K562 (cell line): Measurements from ENCODE around the gene ANO6. TPM values are rescaled to one million over a fixed set of nuclear protein-coding genes. Genes with fewer than 3 reads are reported as not detected.

Experiments
- ATAC-seq: fragments of 200-7000 bp; cut with Tn5 transposase; 3 replicates; pipeline ENCODE4 v1.9.1; 2020; ENCODE audit warnings: moderate library complexity
- BruUV-seq: library from RNA; stranded (reverse); fragments of 400-500 nt; replicated peaks from 2 replicates; lab custom pipeline; 2021; lab: Mats Ljungman, UMichigan
- CTCF ChIA-PET: fragments of 300-600 bp; formaldehyde crosslinking; extraction: SDS; loops from one replicate; lab custom pipeline; 2021; ENCODE audit warnings: low intra/inter-chr PET ratio; lab: Yijun Ruan, JAX
- POLR2A ChIA-PET: fragments of 300-600, 350-650 bp; sonication (Branson Sonifier 250); formaldehyde crosslinking; extraction: SDS; loops from one replicate; lab custom pipeline; 2021; ENCODE audit warnings: antibody characterized with exemption, inconsistent platforms; lab: Yijun Ruan, JAX
- DNase-seq, 4 experiments: peaks; one replicate each; pipeline versions ENCODE4 v3.0.0 to v3.0.0-alpha.2; 2011 to 2018; ENCODE audit warnings: low spot score in 3 of 4, mixed read lengths in 3 of 4; ENCODE audit errors: extremely low read depth in 1 of 4
- FAIRE-seq: peaks from 2 replicates; lab custom pipeline; 2011; peaks lifted over from hg19 to GRCh38; lab: Jason Lieb, UNC
- H2AFZ ChIP-seq: 2 replicates; pipeline ENCODE4 v1.6.0; 2011; ENCODE audit warnings: low read depth, low read length, control low read depth, inconsistent platforms
- H3K27ac ChIP-seq: fragments of 200-600 bp; 3 replicates; pipeline ENCODE4 v1.8.0; 2011; ENCODE audit warnings: low read depth, mild to moderate bottlenecking, control low read depth, inconsistent platforms, low read length, moderate library complexity, mixed read lengths; ENCODE audit errors: extremely low read depth
- H3K27me3 ChIP-seq, 2 experiments: fragments of 300-600 bp in 1 of 2; 2 replicates in 1 of 2; 3 replicates in 1 of 2; pipeline versions ENCODE4 v1.6.0 to v1.8.0; 2011; ENCODE audit warnings: inconsistent platforms in 2 of 2, low read length in 2 of 2, mild to moderate bottlenecking in 1 of 2, mixed read lengths in 1 of 2, moderate library complexity in 1 of 2; ENCODE audit not compliant: control insufficient read depth in 2 of 2, insufficient read depth in 2 of 2
- H3K36me3 ChIP-seq: fragments of 300-600 bp; 3 replicates; pipeline ENCODE4 v1.8.0; 2011; ENCODE audit warnings: mild to moderate bottlenecking, low read length, inconsistent platforms; ENCODE audit not compliant: control insufficient read depth, insufficient read depth
- H3K4me1 ChIP-seq, 2 experiments: fragments of 200-600 bp in 1 of 2; replicated peaks in 1 of 2; 2 replicates in 1 of 2; 3 replicates in 1 of 2; pipeline versions ENCODE4 v1.5.1 to v1.8.0; 2011; ENCODE audit warnings: inconsistent platforms in 2 of 2, low read length in 2 of 2, mild to moderate bottlenecking in 1 of 2, mixed read lengths in 1 of 2, moderate library complexity in 1 of 2; ENCODE audit not compliant: control insufficient read depth in 2 of 2, insufficient read depth in 2 of 2
- H3K4me2 ChIP-seq: 2 replicates; pipeline ENCODE4 v1.6.1; 2011; ENCODE audit warnings: low read length, control low read depth, inconsistent platforms, mixed read lengths; ENCODE audit not compliant: insufficient read depth
- H3K4me3 ChIP-seq: fragments of 200-600 bp; sonication (generic), shearing (Covaris generic); 2 replicates; pipeline ENCODE4 v1.5.1; 2016; ENCODE audit warnings: control low read depth, inconsistent platforms
- H3K79me2 ChIP-seq: fragments of 200-600 bp; 3 replicates; pipeline ENCODE4 v1.8.0; 2011; ENCODE audit warnings: low read length, inconsistent platforms; ENCODE audit not compliant: control insufficient read depth, insufficient read depth
- H3K9ac ChIP-seq, 2 experiments: 2 replicates each; pipeline versions ENCODE4 v1.6.0 to v1.6.1; 2011; ENCODE audit warnings: low read depth in 2 of 2, low read length in 2 of 2, control low read depth in 1 of 2, inconsistent platforms in 1 of 2, mild to moderate bottlenecking in 1 of 2, mixed read lengths in 1 of 2; ENCODE audit not compliant: insufficient read depth in 1 of 2
- H3K9me1 ChIP-seq: one replicate; pipeline ENCODE4 v1.6.0; 2011; ENCODE audit warnings: inconsistent platforms, mild to moderate bottlenecking, low read length, moderate library complexity; ENCODE audit not compliant: control insufficient read depth, insufficient read depth
- H3K9me3 ChIP-seq: replicated peaks from 2 replicates; pipeline ENCODE4 v1.5.1; 2011; ENCODE audit warnings: low read depth, low read length, inconsistent platforms; ENCODE audit not compliant: control insufficient read depth, insufficient read depth
- H4K20me1 ChIP-seq: replicated peaks from 2 replicates; pipeline ENCODE4 v1.6.1; 2011; ENCODE audit warnings: low read length, inconsistent platforms, mixed read lengths; ENCODE audit not compliant: control insufficient read depth, insufficient read depth
- ELF2 ChIP-seq: fragments of 250-450 bp; sonication (Bioruptor Pico); IDR thresholded peaks from 2 replicates; pipeline ENCODE4 v1.5.0; 2021; ENCODE audit warnings: mild to moderate bottlenecking
- MIER1 ChIP-seq: fragments of 450-650 bp; IDR thresholded peaks from 2 replicates; pipeline ENCODE4 v1.6.1; 2016; ENCODE audit warnings: antibody characterized with exemption, mild to moderate bottlenecking, low read depth
- NRF1 ChIP-seq, 2 experiments: fragments of 450-650 bp; IDR thresholded peaks in 1 of 2; conservative IDR thresholded peaks in 1 of 2; 2 replicates each; pipeline ENCODE4 v1.6.1; 2014; ENCODE audit warnings: mild to moderate bottlenecking in 2 of 2
- SIX5 ChIP-seq, 2 experiments: IDR thresholded peaks; 2 replicates each; pipeline ENCODE4 v1.6.1; 2011; ENCODE audit warnings: low read length in 2 of 2, borderline replicate concordance in 1 of 2, low read depth in 1 of 2, mild to moderate bottlenecking in 1 of 2, moderate library complexity in 1 of 2; ENCODE audit not compliant: insufficient read depth in 1 of 2
- SP2 ChIP-seq: IDR thresholded peaks from 2 replicates; pipeline ENCODE4 v1.6.1; 2011; ENCODE audit warnings: mild to moderate bottlenecking, low read depth, low read length, moderate library complexity; ENCODE audit not compliant: poor library complexity, severe bottlenecking; ENCODE audit errors: extremely low read depth
- SRSF9 ChIP-seq: fragments of 200-400 bp; formaldehyde crosslinking; IDR thresholded peaks from 2 replicates; pipeline ENCODE4 v1.6.1; 2017; ENCODE audit warnings: low read depth, low read length, borderline replicate concordance
- TGIF2 ChIP-seq: sonication (generic); formaldehyde crosslinking; IDR thresholded peaks from 2 replicates; pipeline ENCODE4 v1.8.1; 2022; ENCODE audit warnings: mild to moderate bottlenecking, missing genetic modification reagents, moderate library complexity
- ZC3H11A ChIP-seq: IDR thresholded peaks from 2 replicates; pipeline ENCODE4 v1.6.1; 2012; ENCODE audit warnings: low read depth, low read length, improper control_type of control experiment
- WGBS: fragments of 100-300 bp; shearing (Covaris generic); methylation state at CpG from one replicate; pipeline ENCODE4 v1.1.6; 2016; ENCODE audit warnings: low coverage, mixed read lengths; ENCODE audit not compliant: insufficient coverage; ENCODE audit errors: missing lambda C conversion rate; 5-methylcytosine and 5-hydroxymethylcytosine counted together
- in situ Hi-C: fragments of 300-500 bp; cut with MboI; formaldehyde crosslinking; loops from 4 replicates; pipeline ENCODE4 v1.15.0; 2018; ENCODE audit warnings: inconsistent platforms, mixed read lengths
- intact Hi-C: fragments of 100-400 bp; cut with micrococcal nuclease; formaldehyde crosslinking; loops from 2 replicates; pipeline ENCODE4 v1.14.2; 2022
- polyA plus RNA-seq, 8 experiments: library from polyadenylated mRNA; depleted of rRNA in 4 of 8; stranded (reverse) in 5 of 8; unstranded in 3 of 8; fragments of >200 nt; fragmentation: Nextera tagmentation in 2 of 8; fragmentation: Illumina TruSeq in 1 of 8; extraction: Ambion mirVana in 2 of 8; extraction: Trizol in 1 of 8; gene quantifications; 2 replicates each; pipeline versions ENCODE4 v1.2.1 to v1.2.3, GENCODE V29; 2011 to 2014; ENCODE audit warnings: inconsistent platforms in 1 of 8, missing spikeins in 1 of 8
- total RNA-seq, 7 experiments: library from RNA; depleted of rRNA in 6 of 7; stranded (reverse); fragments of >200 nt in 6 of 7; fragmentation: Illumina TruSeq in 2 of 7; extraction: Trizol in 2 of 7; gene quantifications; 2 replicates each; pipeline versions ENCODE4 v1.2.1 to v1.2.3, GENCODE V29; 2011 to 2021; ENCODE audit warnings: low replicate concordance in 1 of 7
- TF ChIP-seq, protein P1 (sequence below): fragments of 250-450 bp; sonication (Bioruptor Pico); IDR thresholded peaks from 2 replicates; pipeline ENCODE4 v1.5.0; 2021
- TF ChIP-seq, protein P2 (sequence below): sonication (generic); formaldehyde crosslinking; IDR thresholded peaks from 2 replicates; pipeline ENCODE4 v1.8.0; 2022; ENCODE audit warnings: missing genetic modification reagents, mild to moderate bottlenecking, borderline replicate concordance
- TF ChIP-seq, protein P3 (sequence below): sonication (generic); formaldehyde crosslinking; IDR thresholded peaks from 2 replicates; pipeline ENCODE4 v1.8.1; 2023; ENCODE audit warnings: mild to moderate bottlenecking, missing genetic modification reagents
- TF ChIP-seq, protein P4 (sequence below): IDR thresholded peaks from 2 replicates; pipeline ENCODE4 v1.6.1; 2011; ENCODE audit not compliant: insufficient read length; ENCODE audit errors: extremely low read depth

The ANO6 gene
- total and polyA plus RNA-seq, 9 of the 15 experiments (the other 6 are each of a cell fraction or from before 2014, with no cell fraction given) = 3.5 to 24.7 (median 20.3) TPM

DNA sequence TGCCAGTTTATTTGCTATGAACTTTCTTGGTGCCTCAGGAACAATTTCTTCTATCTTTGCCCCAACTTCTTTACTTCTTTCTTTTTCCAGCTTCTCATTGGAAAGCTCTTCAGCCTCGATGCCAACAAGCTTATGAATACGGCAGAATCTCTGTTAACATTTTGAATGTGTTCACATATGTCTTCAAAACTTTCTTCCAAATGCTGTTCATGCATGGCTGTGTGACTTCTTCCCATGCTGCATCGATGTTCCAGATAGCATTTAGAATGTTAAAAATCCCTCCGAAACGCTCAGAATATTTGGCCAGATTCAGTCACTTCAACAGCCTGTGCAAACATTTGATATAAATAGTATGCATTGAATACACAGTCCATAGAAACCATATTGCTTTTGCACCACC is 265.9 kb downstream of the ANO6 start:
- no peaks in the 10 kb centered on the region for H3K36me3 ChIP-seq
- no peaks in the 10 kb centered on the region for H3K4me1 ChIP-seq
- no peak overlapping the region for H3K9ac ChIP-seq
- intact Hi-C loops (no loop called here), in situ Hi-C loops (no loop called here)
- no peak overlapping the region for H3K27ac ChIP-seq
- no TSS peak for BruUV-seq
- no peak for ATAC-seq
- no peaks in the 10 kb centered on the region for H4K20me1 ChIP-seq
- H3K4me3 ChIP-seq = no peak overlapping the region
- H2AFZ ChIP-seq = no peak overlapping the region
- H3K4me2 ChIP-seq = no peak overlapping the region
- TF ChIP-seq, protein P1, sequence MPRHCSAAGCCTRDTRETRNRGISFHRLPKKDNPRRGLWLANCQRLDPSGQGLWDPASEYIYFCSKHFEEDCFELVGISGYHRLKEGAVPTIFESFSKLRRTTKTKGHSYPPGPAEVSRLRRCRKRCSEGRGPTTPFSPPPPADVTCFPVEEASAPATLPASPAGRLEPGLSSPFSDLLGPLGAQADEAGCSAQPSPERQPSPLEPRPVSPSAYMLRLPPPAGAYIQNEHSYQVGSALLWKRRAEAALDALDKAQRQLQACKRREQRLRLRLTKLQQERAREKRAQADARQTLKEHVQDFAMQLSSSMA = no peak
- TF ChIP-seq, protein P2, sequence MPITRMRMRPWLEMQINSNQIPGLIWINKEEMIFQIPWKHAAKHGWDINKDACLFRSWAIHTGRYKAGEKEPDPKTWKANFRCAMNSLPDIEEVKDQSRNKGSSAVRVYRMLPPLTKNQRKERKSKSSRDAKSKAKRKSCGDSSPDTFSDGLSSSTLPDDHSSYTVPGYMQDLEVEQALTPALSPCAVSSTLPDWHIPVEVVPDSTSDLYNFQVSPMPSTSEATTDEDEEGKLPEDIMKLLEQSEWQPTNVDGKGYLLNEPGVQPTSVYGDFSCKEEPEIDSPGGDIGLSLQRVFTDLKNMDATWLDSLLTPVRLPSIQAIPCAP = no peak
- no peak for TF ChIP-seq MIER1
- TF ChIP-seq, protein P3, sequence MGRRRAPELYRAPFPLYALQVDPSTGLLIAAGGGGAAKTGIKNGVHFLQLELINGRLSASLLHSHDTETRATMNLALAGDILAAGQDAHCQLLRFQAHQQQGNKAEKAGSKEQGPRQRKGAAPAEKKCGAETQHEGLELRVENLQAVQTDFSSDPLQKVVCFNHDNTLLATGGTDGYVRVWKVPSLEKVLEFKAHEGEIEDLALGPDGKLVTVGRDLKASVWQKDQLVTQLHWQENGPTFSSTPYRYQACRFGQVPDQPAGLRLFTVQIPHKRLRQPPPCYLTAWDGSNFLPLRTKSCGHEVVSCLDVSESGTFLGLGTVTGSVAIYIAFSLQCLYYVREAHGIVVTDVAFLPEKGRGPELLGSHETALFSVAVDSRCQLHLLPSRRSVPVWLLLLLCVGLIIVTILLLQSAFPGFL (CRISPR knock-in tag) = no peak
- no peak for TF ChIP-seq ELF2
- TF ChIP-seq SRSF9 = no peak
- no peak for TF ChIP-seq NRF1 (conservative IDR thresholded peaks at IDR 0.05 in 1 of 2, IDR thresholded peaks at IDR 0.05 in 1 of 2)
- no peak for TF ChIP-seq SP2
- TF ChIP-seq ZC3H11A = no peak
- TF ChIP-seq, protein P4, sequence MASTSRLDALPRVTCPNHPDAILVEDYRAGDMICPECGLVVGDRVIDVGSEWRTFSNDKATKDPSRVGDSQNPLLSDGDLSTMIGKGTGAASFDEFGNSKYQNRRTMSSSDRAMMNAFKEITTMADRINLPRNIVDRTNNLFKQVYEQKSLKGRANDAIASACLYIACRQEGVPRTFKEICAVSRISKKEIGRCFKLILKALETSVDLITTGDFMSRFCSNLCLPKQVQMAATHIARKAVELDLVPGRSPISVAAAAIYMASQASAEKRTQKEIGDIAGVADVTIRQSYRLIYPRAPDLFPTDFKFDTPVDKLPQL = no peak
- TF ChIP-seq SIX5 (IDR thresholded peaks at IDR 0.05; ENCODE audit: borderline replicate concordance in 1 of 2, insufficient read depth in 1 of 2, low read depth in 1 of 2, low read length in 2 of 2) = no peak
- TF ChIP-seq TGIF2 (CRISPR knock-in tag) = no peak
- DNase-seq = no peak
- ChIA-PET CTCF (no interaction called here), POLR2A (no interaction called here)
- H3K9me1 ChIP-seq = no peaks in the 10 kb centered on the region
- no peaks in the 10 kb centered on the region for H3K79me2 ChIP-seq
- no peaks in the 10 kb centered on the region for H3K27me3 ChIP-seq
- H3K9me3 ChIP-seq = no peaks in the 10 kb centered on the region
- no peak for FAIRE-seq
- WGBS = 0% methylated on average over 4 of the region's 5 CpGs
